T-cell (primary cell): ENCODE data around the gene SCMH1. TPM values are rescaled to one million over a fixed set of nuclear protein-coding genes. Genes with fewer than 3 reads are reported as not detected.
"Not testable (repeated sequence)": the region's sequence is repeated elsewhere in the genome, so short reads cannot be mapped to it uniquely, and the experiment has no call there.

Experiments
- ATAC-seq, 4 experiments: fragments of 200-7000 bp in 3 of 4; fragments of 150-1000 bp in 1 of 4; cut with Tn5 transposase; replicated peaks in 1 of 4; 1 replicate in 3 of 4; 2 replicates in 1 of 4; pipeline ENCODE4 v1.10.0; 2021; ENCODE audit warnings: moderate library complexity in 3 of 4, mild to moderate bottlenecking in 2 of 4, moderate number of reproducible peaks in 1 of 4
- CTCF ChIA-PET, 2 donors: fragments of 300-600 bp; sonication (Branson Sonifier 250); formaldehyde crosslinking; loops; one replicate each; lab custom pipeline; 2022; ENCODE audit warnings: antibody characterized with exemption in 2 of 2; lab: Charles Lee
- POLR2A ChIA-PET, 2 donors: fragments of 300-600 bp; sonication (Branson Sonifier 250); formaldehyde crosslinking; loops; one replicate each; lab custom pipeline; 2022; ENCODE audit warnings: antibody characterized with exemption in 2 of 2; lab: Charles Lee
- DNase-seq, 35 experiments: peaks; one replicate each; pipeline versions ENCODE4 v3.0.0 to v3.0.0-alpha.2; 2013 to 2023
- H3K27ac ChIP-seq: one replicate; pipeline ENCODE4 v1.5.1; 2013; ENCODE audit warnings: low read length
- H3K27me3 ChIP-seq, 2 experiments: replicated peaks in 1 of 2; 1 replicate in 1 of 2; 2 replicates in 1 of 2; pipeline versions ENCODE4 v1.6.1 to v1.7.0; 2013; ENCODE audit warnings: low read length in 1 of 2, mixed read lengths in 1 of 2; ENCODE audit not compliant: control insufficient read depth in 2 of 2, insufficient read depth in 2 of 2; ENCODE audit errors: extremely low read depth in 1 of 2
- H3K36me3 ChIP-seq, 2 donors: 1 replicate in 1 of 2; 2 replicates in 1 of 2; pipeline versions ENCODE4 v1.6.1 to v1.7.0; 2013; ENCODE audit warnings: low read length in 1 of 2; ENCODE audit not compliant: control insufficient read depth in 2 of 2, insufficient read depth in 1 of 2; ENCODE audit errors: extremely low read depth in 1 of 2
- H3K4me1 ChIP-seq, 2 experiments: 1 replicate in 1 of 2; 2 replicates in 1 of 2; pipeline versions ENCODE4 v1.6.1 to v1.7.0; 2013; ENCODE audit warnings: low read length in 2 of 2, mixed read lengths in 1 of 2; ENCODE audit not compliant: insufficient read depth in 2 of 2, control insufficient read depth in 1 of 2; ENCODE audit errors: extremely low read depth in 1 of 2
- H3K4me3 ChIP-seq, 2 donors: 1 replicate in 1 of 2; 2 replicates in 1 of 2; pipeline versions ENCODE4 v1.5.1 to v1.7.0; 2013; ENCODE audit warnings: mild to moderate bottlenecking in 2 of 2, low read length in 1 of 2, moderate library complexity in 1 of 2; ENCODE audit not compliant: control insufficient read depth in 1 of 2; ENCODE audit errors: extremely low read depth in 1 of 2
- H3K9me3 ChIP-seq: 2 replicates; pipeline ENCODE4 v1.7.0; 2013
- H3K27ac Mint-ChIP-seq, 2 donors: one replicate each; pipeline ENCODE4 v1.8.0; 2020 to 2021; ENCODE audit warnings: mild to moderate bottlenecking in 2 of 2, mixed read lengths in 2 of 2
- H3K27me3 Mint-ChIP-seq, 2 donors: one replicate each; pipeline ENCODE4 v1.8.0; 2021 to 2022; ENCODE audit warnings: mixed read lengths in 2 of 2
- H3K36me3 Mint-ChIP-seq: one replicate; pipeline ENCODE4 v1.8.0; 2021; ENCODE audit warnings: mixed read lengths
- H3K4me1 Mint-ChIP-seq, 3 donors: one replicate each; pipeline ENCODE4 v1.8.0; 2020 to 2022; ENCODE audit warnings: mixed read lengths in 3 of 3, mild to moderate bottlenecking in 1 of 3
- H3K4me3 Mint-ChIP-seq, 3 donors: one replicate each; pipeline ENCODE4 v1.8.0; 2020 to 2022; ENCODE audit warnings: mild to moderate bottlenecking in 3 of 3, mixed read lengths in 3 of 3, moderate library complexity in 3 of 3
- H3K9me3 Mint-ChIP-seq, 3 donors: one replicate each; pipeline ENCODE4 v1.8.0; 2020 to 2022; ENCODE audit warnings: mixed read lengths in 3 of 3
- WGBS: methylation state at CpG from one replicate; pipeline ENCODE4 v1.1.5; 2013; ENCODE audit warnings: missing lambda C conversion rate; ENCODE audit not compliant: insufficient coverage; 5-methylcytosine and 5-hydroxymethylcytosine counted together
- total RNA-seq, 35 experiments: library from RNA in 6 of 35; stranded (reverse) in 6 of 35; fragments of 120-200 nt in 1 of 35; gene quantifications; one replicate each; pipeline versions ENCODE4 v1.2.1 to v1.2.4 and lab custom pipeline; 2013 to 2026

The SCMH1 gene
- total RNA-seq, 5 donors from 2014 or later (not counting 1 experiment from before 2014, with no cell fraction given), result 14.8 to 24.2 (median 19.6) TPM

- Histone ChIP-seq H3K27me3 (no peaks in the 10 kb centered on the region), H3K36me3 (no peaks in the 10 kb centered on the region), H3K27ac (no peak overlapping the region), H3K9me3 (no peaks in the 10 kb centered on the region), H3K4me1 (no peaks in the 10 kb centered on the region), H3K4me3 (no peak overlapping the region)
- H3K9me3 Mint-ChIP-seq, result peaks cover 0 to 7% (median 4%) of the 10 kb centered on the region in 3 donors
- H3K36me3 Mint-ChIP-seq, result peaks cover 17% of the 10 kb centered on the region
- ChIA-PET POLR2A (no interaction called here), CTCF (no interaction called here)
- DNase-seq (no peak), ATAC-seq (no peak)
- peaks cover 0 to 4% (median 4%) of the 10 kb centered on the region in 3 donors for H3K4me1 Mint-ChIP-seq
- H3K4me3 Mint-ChIP-seq, result no peak overlapping the region
- H3K27me3 Mint-ChIP-seq, result no peaks in the 10 kb centered on the region
- no peak overlapping the region for H3K27ac Mint-ChIP-seq
- WGBS, result no CpG with 5 or more reads among the region's 1 CpG
Measured at GRCh38 chr1:41192456-41193178, 49.5 kb downstream of the SCMH1 start.

DNA sequence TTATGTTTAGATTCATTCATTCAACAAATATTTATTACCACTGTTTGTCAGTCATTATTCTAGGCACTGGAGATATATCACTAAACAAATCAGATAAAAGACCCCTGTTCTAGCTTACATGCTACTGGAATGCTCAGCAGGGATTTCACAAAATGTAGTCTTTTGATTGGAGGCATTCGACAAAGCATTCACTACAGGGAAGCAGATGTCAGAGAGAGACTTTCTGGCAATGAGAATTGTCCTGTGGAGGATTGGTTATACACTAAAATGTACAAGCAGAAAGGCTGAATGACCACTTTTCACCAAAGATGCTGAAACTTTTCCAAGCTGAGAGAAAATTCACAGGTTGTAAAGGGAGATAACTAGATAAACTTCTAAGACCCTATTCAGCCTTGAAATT, 57.7 kb downstream of the SCMH1 start:
- WGBS, result no CpG with 5 or more reads among the region's 1 CpG

GRCh38 chr1:41178230-41178629, 63.9 kb downstream of the SCMH1 start:
- POLR2A ChIA-PET, result not testable (repeated sequence)

More for the DNA sequence above, 57.7 kb downstream of the SCMH1 start:
- Mint-ChIP-seq H3K27me3 (no peaks in the 10 kb centered on the region), H3K36me3 (peaks cover 37% of the 10 kb centered on the region), H3K4me3 (no peak overlapping the region), H3K4me1 (peaks cover under 1 to 3% (median 2%) of the 10 kb centered on the region in 3 donors), H3K9me3 (no peaks in the 10 kb centered on the region), H3K27ac (no peak overlapping the region)
- no peak overlapping the region for H3K27ac ChIP-seq
- no peaks in the 10 kb centered on the region for H3K27me3 ChIP-seq
- H3K36me3 ChIP-seq, result peaks cover 0 to 2% of the 10 kb centered on the region in 2 donors
- ATAC-seq (no peak), DNase-seq (no peak)
- no peaks in the 10 kb centered on the region for H3K4me1 ChIP-seq
- H3K4me3 ChIP-seq, result no peak overlapping the region
- POLR2A ChIA-PET, result no interaction called here
- CTCF ChIA-PET, result no interaction called here
- H3K9me3 ChIP-seq, result no peaks in the 10 kb centered on the region

DNA sequence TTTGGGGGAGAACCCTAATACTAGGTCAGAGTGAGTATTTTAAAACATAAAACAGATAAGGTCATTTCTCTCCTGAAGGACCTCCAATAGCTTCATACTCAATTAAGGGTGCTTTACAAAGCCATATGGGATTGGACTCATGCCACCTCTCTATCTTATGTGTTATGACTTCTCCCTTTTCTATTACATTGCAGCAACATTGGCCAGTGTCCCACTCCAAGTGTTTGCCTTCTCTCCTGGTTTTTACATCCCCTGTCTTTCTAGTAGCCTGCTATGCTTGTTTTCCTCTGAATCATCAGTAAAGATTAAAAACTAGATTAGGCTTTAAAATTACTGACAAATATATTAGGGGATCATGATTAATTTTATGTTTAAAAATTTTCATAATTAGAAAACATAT, 66.6 kb downstream of the SCMH1 start:
- POLR2A ChIA-PET, result no interaction called here
- peaks cover 0 to 9% (median 6%) of the 10 kb centered on the region in 3 donors for H3K4me1 Mint-ChIP-seq
- Histone ChIP-seq H3K9me3 (no peaks in the 10 kb centered on the region), H3K36me3 (no peaks in the 10 kb centered on the region), H3K4me3 (no peak overlapping the region), H3K27ac (no peak overlapping the region), H3K27me3 (no peaks in the 10 kb centered on the region), H3K4me1 (no peaks in the 10 kb centered on the region)
- DNase-seq, result no peak
- H3K9me3 Mint-ChIP-seq, result peaks cover 4 to 8% (median 5%) of the 10 kb centered on the region in 3 donors
- no peak for ATAC-seq
- CTCF ChIA-PET, result no interaction called here
- H3K27ac Mint-ChIP-seq, result no peak overlapping the region
- H3K27me3 Mint-ChIP-seq, result no peaks in the 10 kb centered on the region
- peaks cover 63% of the 10 kb centered on the region for H3K36me3 Mint-ChIP-seq
- no peak overlapping the region for H3K4me3 Mint-ChIP-seq

More at GRCh38 chr1:41178230-41178629, 63.9 kb downstream of the SCMH1 start:
- H3K27me3 ChIP-seq, DNase-seq, H3K4me3 ChIP-seq, H3K9me3 Mint-ChIP-seq, H3K4me1 ChIP-seq, H3K36me3 ChIP-seq, H3K27ac ChIP-seq, H3K4me3 Mint-ChIP-seq, CTCF ChIA-PET, H3K4me1 Mint-ChIP-seq, H3K27ac Mint-ChIP-seq, H3K9me3 ChIP-seq, ATAC-seq, H3K27me3 Mint-ChIP-seq: not testable (repeated sequence)
- H3K36me3 Mint-ChIP-seq, result peaks cover 66% of the 10 kb centered on the region
- no CpG with 5 or more reads among the region's 3 CpGs for WGBS

DNA sequence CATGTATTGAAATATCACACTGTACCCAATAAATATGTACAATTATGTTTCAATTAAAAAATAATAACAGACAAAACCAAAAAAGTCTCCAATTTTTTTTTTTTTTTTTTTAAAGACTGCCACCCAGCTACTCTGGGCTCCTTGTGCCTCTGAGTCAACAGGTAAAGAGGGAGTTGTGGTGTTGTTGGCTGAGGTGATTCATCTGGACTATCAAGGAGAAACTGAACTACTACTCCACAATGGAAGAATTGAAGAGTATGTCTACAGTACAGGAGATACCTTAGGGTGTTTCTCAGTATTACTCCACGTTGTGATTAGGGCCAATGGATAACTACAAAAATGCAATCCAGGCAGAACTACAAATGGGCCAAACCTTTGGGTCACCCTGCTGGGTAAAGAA, 67.9 kb downstream of the SCMH1 start:
- CTCF ChIA-PET, result no interaction called here
- Mint-ChIP-seq H3K36me3 (peaks cover 56% of the 10 kb centered on the region), H3K27me3 (no peaks in the 10 kb centered on the region), H3K9me3 (peaks cover 4 to 10% (median 5%) of the 10 kb centered on the region in 3 donors), H3K4me1 (peaks cover 0 to 7% (median 6%) of the 10 kb centered on the region in 3 donors), H3K27ac (no peak overlapping the region), H3K4me3 (no peak overlapping the region)
- Histone ChIP-seq H3K27me3 (no peaks in the 10 kb centered on the region), H3K36me3 (no peaks in the 10 kb centered on the region), H3K9me3 (no peaks in the 10 kb centered on the region), H3K27ac (no peak overlapping the region), H3K4me3 (no peak overlapping the region), H3K4me1 (no peaks in the 10 kb centered on the region)
- no CpG with 5 or more reads among the region's 1 CpG for WGBS
- ATAC-seq (no peak), DNase-seq (no peak)
- POLR2A ChIA-PET, result no interaction called here

- Mint-ChIP-seq H3K4me1 (peaks cover 0 to 7% (median 1%) of the 10 kb centered on the region in 3 donors), H3K36me3 (peaks cover 53% of the 10 kb centered on the region), H3K9me3 (peaks cover 4 to 6% (median 5%) of the 10 kb centered on the region in 3 donors), H3K4me3 (no peak overlapping the region), H3K27ac (no peak overlapping the region), H3K27me3 (no peaks in the 10 kb centered on the region)
- CTCF ChIA-PET, result no interaction called here
- no peak overlapping the region for H3K4me3 ChIP-seq
- H3K27me3 ChIP-seq, result no peaks in the 10 kb centered on the region
- H3K4me1 ChIP-seq, result no peaks in the 10 kb centered on the region
- H3K36me3 ChIP-seq, result no peaks in the 10 kb centered on the region
- H3K9me3 ChIP-seq, result no peaks in the 10 kb centered on the region
- POLR2A ChIA-PET, result no interaction called here
- H3K27ac ChIP-seq, result no peak overlapping the region
- ATAC-seq (no peak), DNase-seq (no peak)
Measured at GRCh38 chr1:41173651-41174050, 68.5 kb downstream of the SCMH1 start.
